ENCODE results near the gene LETM1. TPM values are rescaled to one million over a fixed set of nuclear protein-coding genes. Genes with fewer than 3 reads are reported as not detected.

The LETM1 gene
- total RNA-seq, 1 donor from 2014 or later = 46.1 TPM

- no peaks in the 10 kb centered on the region for H3K36me3 Mint-ChIP-seq (ENCODE audit: insufficient read depth)
- no peak overlapping the region for H3K4me3 Mint-ChIP-seq (ENCODE audit: low read depth)
- no peaks in the 10 kb centered on the region for H3K27me3 Mint-ChIP-seq
- peaks cover 14% of the 10 kb centered on the region for H3K4me1 Mint-ChIP-seq (ENCODE audit: low read depth)
- no peak for DNase-seq (ENCODE audit: low spot score, unreplicated experiment)
- H3K9me3 Mint-ChIP-seq (ENCODE audit: low read depth) = no peaks in the 10 kb centered on the region
- no peak for TF ChIP-seq CTCF (IDR thresholded peaks at IDR 0.05; ENCODE audit: unreplicated experiment)
- H3K27ac Mint-ChIP-seq = no peak overlapping the region
Observed at GRCh38 chr4:1770245-1770644, 85.7 kb downstream of the LETM1 start.

GRCh38 chr4:1769692-1770091 lies 86.3 kb downstream of the LETM1 start:
- no peak for DNase-seq (ENCODE audit: low spot score, unreplicated experiment)
- peaks cover 14% of the 10 kb centered on the region for H3K4me1 Mint-ChIP-seq (ENCODE audit: low read depth)
- H3K9me3 Mint-ChIP-seq (ENCODE audit: low read depth) = no peaks in the 10 kb centered on the region
- no peaks in the 10 kb centered on the region for H3K36me3 Mint-ChIP-seq (ENCODE audit: insufficient read depth)
- TF ChIP-seq CTCF (IDR thresholded peaks at IDR 0.05; ENCODE audit: unreplicated experiment) = no peak
- no peaks in the 10 kb centered on the region for H3K27me3 Mint-ChIP-seq
- H3K27ac Mint-ChIP-seq = no peak overlapping the region
- H3K4me3 Mint-ChIP-seq (ENCODE audit: low read depth) = no peak overlapping the region

- no peaks in the 10 kb centered on the region for H3K9me3 Mint-ChIP-seq (ENCODE audit: low read depth)
- H3K4me3 Mint-ChIP-seq (ENCODE audit: low read depth) = peak overlapping the region; percentile 71
- peaks cover 17% of the 10 kb centered on the region for H3K4me1 Mint-ChIP-seq (ENCODE audit: low read depth)
- DNase-seq (ENCODE audit: low spot score, unreplicated experiment) = no peak
- no peak for TF ChIP-seq CTCF (IDR thresholded peaks at IDR 0.05; ENCODE audit: unreplicated experiment)
- H3K36me3 Mint-ChIP-seq (ENCODE audit: insufficient read depth) = no peaks in the 10 kb centered on the region
- peak overlapping the region; percentile 98 for H3K27ac Mint-ChIP-seq
- no peaks in the 10 kb centered on the region for H3K27me3 Mint-ChIP-seq
Observed at GRCh38 chr4:1768367-1769034, 87.5 kb downstream of the LETM1 start.

- no peaks in the 10 kb centered on the region for H3K36me3 Mint-ChIP-seq (ENCODE audit: insufficient read depth)
- H3K9me3 Mint-ChIP-seq (ENCODE audit: low read depth) = no peaks in the 10 kb centered on the region
- peaks cover 17% of the 10 kb centered on the region for H3K4me1 Mint-ChIP-seq (ENCODE audit: low read depth)
- peak; percentile 48 for DNase-seq (ENCODE audit: low spot score, unreplicated experiment)
- peak; percentile 47 for TF ChIP-seq CTCF (IDR thresholded peaks at IDR 0.05; ENCODE audit: unreplicated experiment)
- peak overlapping the region; percentile 81 for H3K27ac Mint-ChIP-seq
- H3K4me3 Mint-ChIP-seq (ENCODE audit: low read depth) = peak overlapping the region; percentile 71
- no peaks in the 10 kb centered on the region for H3K27me3 Mint-ChIP-seq
Observed at GRCh38 chr4:1767770-1768366, 88.1 kb downstream of the LETM1 start.

DNA sequence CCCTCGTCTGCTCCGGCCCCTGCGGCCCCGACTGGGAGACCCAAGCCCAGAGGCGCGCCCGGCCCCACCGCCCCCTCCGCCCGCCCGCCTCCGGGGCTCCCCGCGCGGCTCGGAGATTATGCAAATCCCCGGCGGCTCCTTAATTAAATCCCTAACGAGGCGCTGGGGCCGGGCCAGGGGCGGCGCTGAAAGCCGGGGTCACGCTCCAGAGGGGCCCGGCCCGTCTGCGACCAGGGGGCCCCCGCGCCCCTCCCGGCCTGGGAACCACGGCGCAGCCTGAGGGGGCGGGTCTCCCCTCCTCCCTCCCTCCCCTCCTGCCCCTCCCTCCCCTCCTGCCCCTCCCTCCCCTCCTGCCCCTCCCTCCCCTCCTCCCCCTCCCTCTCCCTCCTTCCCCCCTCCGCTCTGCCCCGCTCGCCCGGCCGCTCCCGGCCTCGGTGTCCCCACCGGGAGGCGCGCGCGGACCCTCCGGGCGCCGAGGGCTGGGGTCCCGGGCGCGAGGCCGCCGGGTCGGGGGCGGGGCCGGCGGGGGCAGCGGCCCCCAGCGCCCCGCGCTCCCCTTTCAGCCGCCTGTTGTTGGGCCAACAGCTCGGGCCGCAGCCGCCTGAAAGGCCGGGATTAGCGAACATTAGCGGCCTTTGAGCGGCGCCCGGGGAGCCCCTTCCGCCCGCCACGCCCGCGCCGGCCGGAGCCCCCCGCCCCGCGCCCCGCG lies 88.7 kb downstream of the LETM1 start:
- Mint-ChIP-seq H3K27me3 (no peaks in the 10 kb centered on the region), H3K27ac (no peak overlapping the region), H3K4me3 (ENCODE audit: low read depth) (no peak overlapping the region), H3K36me3 (ENCODE audit: insufficient read depth) (no peaks in the 10 kb centered on the region), H3K4me1 (ENCODE audit: low read depth) (peaks cover 18% of the 10 kb centered on the region), H3K9me3 (ENCODE audit: low read depth) (no peaks in the 10 kb centered on the region)
- DNase-seq (ENCODE audit: low spot score, unreplicated experiment) = peak; percentile 59
- no peak for TF ChIP-seq CTCF (IDR thresholded peaks at IDR 0.05; ENCODE audit: unreplicated experiment)

All from progenitor cell of endocrine pancreas (in vitro differentiated cells).